ENCODE results near the gene SHISA7.
A peak's percentile ranks its signal among the peaks of the same experiment; 100 is the strongest.

The SHISA7 gene

GRCh38 chr19:55484593-55485438 lies 41.7 kb upstream of the SHISA7 start, which contains the start of gene NAT14:
Gene NAT14 (plus strand): TSS chr19:55485188. CDS start chr19:55485709, 521 bp downstream.
- Mint-ChIP-seq H3K4me1 (peaks cover 42% of the 10 kb centered on the region), H3K27ac (peak within 1 kb of the TSS; percentile 78 to 83), H3K27me3 (no peaks in the 10 kb centered on the region), H3K4me3 (peak within 1 kb of the TSS; percentile 87), H3K9me3 (no peaks in the 10 kb centered on the region)
- peak; percentile 66 for ATAC-seq
- DNase-seq: peak; percentile 63 to 67

GRCh38 chr19:55483706-55484592 lies 40.8 kb upstream of the SHISA7 start:
- Mint-ChIP-seq H3K4me1 (peaks cover 51% of the 10 kb centered on the region), H3K27me3 (no peaks in the 10 kb centered on the region), H3K9me3 (no peaks in the 10 kb centered on the region), H3K4me3 (peak overlapping the region; percentile 87), H3K27ac (no peak overlapping the region)
- no peak for ATAC-seq
- DNase-seq: no peak

GRCh38 chr19:55482967-55483705 lies 40.0 kb upstream of the SHISA7 start:
- H3K4me3 Mint-ChIP-seq: peak overlapping the region in 1 of 2 donors; percentile 48
- no peak for DNase-seq
- H3K4me1 Mint-ChIP-seq: peaks cover 54% of the 10 kb centered on the region
- no peaks in the 10 kb centered on the region for H3K27me3 Mint-ChIP-seq
- H3K9me3 Mint-ChIP-seq: no peaks in the 10 kb centered on the region
- ATAC-seq: no peak
- H3K27ac Mint-ChIP-seq: no peak overlapping the region

GRCh38 chr19:55482156-55482961 lies 39.3 kb upstream of the SHISA7 start:
- Mint-ChIP-seq H3K4me3 (no peak overlapping the region), H3K9me3 (no peaks in the 10 kb centered on the region), H3K27me3 (no peaks in the 10 kb centered on the region), H3K4me1 (peaks cover 53% of the 10 kb centered on the region), H3K27ac (no peak overlapping the region)
- DNase-seq: no peak
- no peak for ATAC-seq

GRCh38 chr19:55481794-55482155 lies 38.7 kb upstream of the SHISA7 start:
- Mint-ChIP-seq H3K4me1 (peaks cover 52% of the 10 kb centered on the region), H3K4me3 (no peak overlapping the region)

GRCh38 chr19:55481148-55481793 lies 38.2 kb upstream of the SHISA7 start:
- no peak overlapping the region for H3K4me3 Mint-ChIP-seq
- H3K27me3 Mint-ChIP-seq: no peaks in the 10 kb centered on the region
- peaks cover 50% of the 10 kb centered on the region for H3K4me1 Mint-ChIP-seq
- no peak overlapping the region for H3K27ac Mint-ChIP-seq
- DNase-seq: no peak
- no peaks in the 10 kb centered on the region for H3K9me3 Mint-ChIP-seq
- no peak for ATAC-seq

More at GRCh38 chr19:55481794-55482155, 38.7 kb upstream of the SHISA7 start:
- no peak for ATAC-seq
- no peaks in the 10 kb centered on the region for H3K27me3 Mint-ChIP-seq
- no peaks in the 10 kb centered on the region for H3K9me3 Mint-ChIP-seq
- no peak for DNase-seq
- H3K27ac Mint-ChIP-seq: no peak overlapping the region

GRCh38 chr19:55479451-55480230 lies 36.5 kb upstream of the SHISA7 start:
- Mint-ChIP-seq H3K27ac (peak overlapping the region in 1 of 2 donors; percentile 4), H3K9me3 (no peaks in the 10 kb centered on the region), H3K4me3 (peak overlapping the region in 1 of 2 donors; percentile 18), H3K4me1 (peaks cover 49% of the 10 kb centered on the region), H3K27me3 (no peaks in the 10 kb centered on the region)
- DNase-seq: no peak
- ATAC-seq: no peak

GRCh38 chr19:55479045-55479444 lies 35.9 kb upstream of the SHISA7 start:
- Mint-ChIP-seq H3K27ac (peak overlapping the region in 1 of 2 donors; percentile 49), H3K4me3 (peak overlapping the region in 1 of 2 donors; percentile 18), H3K27me3 (no peaks in the 10 kb centered on the region), H3K9me3 (no peaks in the 10 kb centered on the region), H3K4me1 (peaks cover 44% of the 10 kb centered on the region)
- DNase-seq: no peak
- ATAC-seq: no peak

- H3K27ac Mint-ChIP-seq: peak overlapping the region; percentile 33 to 64
- DNase-seq (no peak), ATAC-seq (no peak)
- peaks cover 44% of the 10 kb centered on the region for H3K4me1 Mint-ChIP-seq
- no peaks in the 10 kb centered on the region for H3K27me3 Mint-ChIP-seq
- H3K9me3 Mint-ChIP-seq: no peaks in the 10 kb centered on the region
- peak overlapping the region; percentile 95 to 96 for H3K4me3 Mint-ChIP-seq
These were observed 35.3 kb upstream of the SHISA7 start for GRCh38 chr19:55478364-55478763.

GRCh38 chr19:55477905-55478304 lies 34.8 kb upstream of the SHISA7 start:
- H3K9me3 Mint-ChIP-seq: no peaks in the 10 kb centered on the region
- peak overlapping the region; percentile 14 to 33 for H3K27ac Mint-ChIP-seq
- H3K27me3 Mint-ChIP-seq: no peaks in the 10 kb centered on the region
- no peak for ATAC-seq
- DNase-seq: no peak
- peaks cover 44% of the 10 kb centered on the region for H3K4me1 Mint-ChIP-seq
- H3K4me3 Mint-ChIP-seq: peak overlapping the region; percentile 95 to 96

- DNase-seq: peak; percentile 97 to 98
- Mint-ChIP-seq H3K4me3 (peak within 1 kb of the TSS; percentile 96 to 97), H3K4me1 (peaks cover 44% of the 10 kb centered on the region), H3K9me3 (no peaks in the 10 kb centered on the region), H3K27me3 (no peaks in the 10 kb centered on the region), H3K27ac (peak within 1 kb of the TSS; percentile 88 to 97)
- peak; percentile 95 for ATAC-seq
These were observed 33.1 kb upstream of the SHISA7 start, which contains the start of gene ZNF628 for GRCh38 chr19:55476100-55476775. Gene ZNF628 (plus strand): TSS chr19:55476617. CDS start chr19:55479911, 3,294 bp downstream.

GRCh38 chr19:55474269-55475265 lies 31.5 kb upstream of the SHISA7 start:
- DNase-seq (no peak), ATAC-seq (no peak)
- Mint-ChIP-seq H3K27ac (no peak overlapping the region), H3K4me1 (peaks cover 38% of the 10 kb centered on the region), H3K27me3 (no peaks in the 10 kb centered on the region), H3K9me3 (no peaks in the 10 kb centered on the region), H3K4me3 (peak overlapping the region in 1 of 2 donors; percentile 96)

Measured in stimulated activated naive CD8-positive, alpha-beta T cell treated with anti-CD3 and anti-CD28 coated beads, Interleukin-15, amount 100 ng/mL, for 72 hours (primary cell).